Mesothelial cell of epicardium (in vitro differentiated cells): Measurements from ENCODE around the gene LRRC49. TPM values are rescaled to one million over a fixed set of nuclear protein-coding genes. Genes with fewer than 3 reads are reported as not detected.
"Not testable (repeated sequence)": the region's sequence is repeated elsewhere in the genome, so short reads cannot be mapped to it uniquely, and the experiment has no call there.

Source experiments
- DNase-seq, 2 experiments: peaks; one replicate each; pipeline ENCODE4 v3.0.0; 2021; ENCODE audit warnings: low spot score in 2 of 2; ENCODE audit not compliant: unreplicated experiment in 2 of 2
- H3K27ac Mint-ChIP-seq: 2 replicates; pipeline ENCODE4 v1.8.0; 2021; ENCODE audit warnings: mixed read lengths
- H3K27me3 Mint-ChIP-seq: 2 replicates; pipeline ENCODE4 v1.8.0; 2021; ENCODE audit warnings: low read depth, mixed read lengths
- H3K36me3 Mint-ChIP-seq: 2 replicates; pipeline ENCODE4 v1.8.0; 2021; ENCODE audit warnings: mixed read lengths
- H3K4me1 Mint-ChIP-seq: 2 replicates; pipeline ENCODE4 v1.8.0; 2021; ENCODE audit warnings: mixed read lengths
- H3K4me3 Mint-ChIP-seq: 2 replicates; pipeline ENCODE4 v1.8.0; 2021; ENCODE audit warnings: mild to moderate bottlenecking, moderate library complexity, mixed read lengths
- H3K9me3 Mint-ChIP-seq: 2 replicates; pipeline ENCODE4 v1.8.0; 2021; ENCODE audit warnings: mixed read lengths
- CTCF ChIP-seq: fragments of 200-600 bp; sonication (generic); IDR thresholded peaks from one replicate; pipeline ENCODE4 v1.5.0; 2021; ENCODE audit warnings: antibody characterized with exemption; ENCODE audit not compliant: unreplicated experiment
- total RNA-seq: library from RNA; stranded (reverse); gene quantifications from 3 replicates; pipeline ENCODE4 v1.2.1, GENCODE V29; 2021

Gene LRRC49
- total RNA-seq, 1 donor from 2014 or later, result 25.5 TPM

- H3K36me3 Mint-ChIP-seq, result peaks cover 24% of the 10 kb centered on the region
- H3K27ac Mint-ChIP-seq, result no peak overlapping the region
- TF ChIP-seq CTCF, result no peak
- no peak for DNase-seq
- H3K9me3 Mint-ChIP-seq, result peaks cover 13% of the 10 kb centered on the region
- no peak overlapping the region for H3K4me3 Mint-ChIP-seq
- H3K27me3 Mint-ChIP-seq, result no peaks in the 10 kb centered on the region
- H3K4me1 Mint-ChIP-seq, result peaks cover 4% of the 10 kb centered on the region
Measured at GRCh38 chr15:71015342-71015741, 122.7 kb downstream of the LRRC49 start.

GRCh38 chr15:71031232-71031631 is 138.6 kb downstream of the LRRC49 start:
- H3K27ac Mint-ChIP-seq, H3K4me3 Mint-ChIP-seq, H3K4me1 Mint-ChIP-seq, DNase-seq, H3K27me3 Mint-ChIP-seq: not testable (repeated sequence)
- Mint-ChIP-seq H3K9me3 (peaks cover 70% of the 10 kb centered on the region), H3K36me3 (peaks cover 65% of the 10 kb centered on the region)

- not testable (repeated sequence) for H3K27ac Mint-ChIP-seq, H3K4me1 Mint-ChIP-seq
- H3K36me3 Mint-ChIP-seq, result peaks cover 36% of the 10 kb centered on the region
Measured at GRCh38 chr15:71035478-71035877, 142.9 kb downstream of the LRRC49 start.

GRCh38 chr15:71042356-71042922 is 149.8 kb downstream of the LRRC49 start:
- Mint-ChIP-seq H3K36me3 (peaks cover 12% of the 10 kb centered on the region), H3K27me3 (no peaks in the 10 kb centered on the region), H3K27ac (no peak overlapping the region), H3K9me3 (peaks cover 11% of the 10 kb centered on the region), H3K4me1 (peaks cover 7% of the 10 kb centered on the region), H3K4me3 (no peak overlapping the region)
- no peak for DNase-seq
- no peak for TF ChIP-seq CTCF

More at GRCh38 chr15:71035478-71035877, 142.9 kb downstream of the LRRC49 start:
- not testable (repeated sequence) for H3K4me3 Mint-ChIP-seq, H3K27me3 Mint-ChIP-seq, DNase-seq
- H3K9me3 Mint-ChIP-seq, result peaks cover 30% of the 10 kb centered on the region

- Mint-ChIP-seq H3K4me1 (peaks cover 8% of the 10 kb centered on the region), H3K4me3 (no peak overlapping the region), H3K27ac (no peak overlapping the region), H3K27me3 (no peaks in the 10 kb centered on the region), H3K36me3 (peaks cover 12% of the 10 kb centered on the region), H3K9me3 (peaks cover 11% of the 10 kb centered on the region)
- no peak for DNase-seq
- TF ChIP-seq CTCF, result no peak
Measured at GRCh38 chr15:71043373-71043772, 150.7 kb downstream of the LRRC49 start.

- TF ChIP-seq CTCF, result no peak
- Mint-ChIP-seq H3K27me3 (no peaks in the 10 kb centered on the region), H3K36me3 (peaks cover 11% of the 10 kb centered on the region), H3K4me1 (peaks cover 13% of the 10 kb centered on the region), H3K4me3 (no peak overlapping the region), H3K9me3 (peaks cover 11% of the 10 kb centered on the region), H3K27ac (no peak overlapping the region)
- DNase-seq, result no peak
Measured at GRCh38 chr15:71044006-71044405, 151.4 kb downstream of the LRRC49 start.

GRCh38 chr15:71046146-71046545 is 153.5 kb downstream of the LRRC49 start:
- not testable (repeated sequence) for H3K27ac Mint-ChIP-seq, DNase-seq, H3K27me3 Mint-ChIP-seq, H3K4me3 Mint-ChIP-seq
- peaks cover 19% of the 10 kb centered on the region for H3K4me1 Mint-ChIP-seq
- H3K9me3 Mint-ChIP-seq, result peaks cover 11% of the 10 kb centered on the region
- H3K36me3 Mint-ChIP-seq, result peaks cover 12% of the 10 kb centered on the region
